ENCODE results near the gene SF3B3.

Gene SF3B3

GRCh38 chr16:70523743-70524398 lies at the start of gene SF3B3:
TSS of gene SF3B3 (plus strand) at chr16:70523816. CDS start at chr16:70526657, 2,841 bp downstream.
- peak in 1 of 2 experiments; percentile 63 for DNase-seq

GRCh38 chr16:70474320-70475053 lies 49.1 kb upstream of the SF3B3 start:
- DNase-seq: no peak

GRCh38 chr16:70475054-70475871 lies 48.4 kb upstream of the SF3B3 start:
- DNase-seq: no peak

DNA sequence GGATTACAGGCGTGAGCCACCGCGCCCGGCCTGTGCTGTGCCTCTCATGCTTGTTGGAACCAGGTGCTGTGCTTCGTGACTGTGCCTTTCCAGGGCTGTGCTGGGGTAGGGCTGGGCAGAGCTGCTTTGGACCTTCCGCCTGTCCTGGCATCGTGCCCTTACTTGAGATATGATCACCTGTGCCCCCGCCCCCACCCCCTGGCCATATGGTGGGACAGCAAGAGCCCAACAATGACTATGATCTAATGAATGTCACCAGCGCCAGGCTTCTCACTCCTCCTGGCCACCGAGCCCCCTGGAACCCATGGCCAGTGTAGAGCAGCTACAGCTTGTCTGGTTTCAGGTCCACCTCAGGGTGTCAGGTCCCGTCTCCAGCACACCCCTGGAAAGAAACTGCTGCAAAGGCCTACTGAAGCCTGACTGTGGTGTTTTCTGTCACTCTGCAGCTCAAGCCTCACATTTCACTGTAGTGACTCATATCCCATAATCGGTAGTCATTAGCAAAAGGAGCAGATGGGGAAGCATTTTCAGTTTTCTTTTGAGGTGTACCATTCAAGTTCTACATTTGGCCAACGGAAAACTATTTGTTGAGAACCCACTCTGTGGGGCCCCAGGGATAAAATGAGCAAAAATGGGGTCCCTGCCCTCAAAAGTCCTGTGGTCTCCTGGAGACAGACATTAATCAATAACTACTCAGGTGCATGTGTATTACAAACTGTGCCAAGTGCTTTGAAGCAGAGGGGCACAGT lies 47.2 kb upstream of the SF3B3 start:
- no peak for DNase-seq

DNA sequence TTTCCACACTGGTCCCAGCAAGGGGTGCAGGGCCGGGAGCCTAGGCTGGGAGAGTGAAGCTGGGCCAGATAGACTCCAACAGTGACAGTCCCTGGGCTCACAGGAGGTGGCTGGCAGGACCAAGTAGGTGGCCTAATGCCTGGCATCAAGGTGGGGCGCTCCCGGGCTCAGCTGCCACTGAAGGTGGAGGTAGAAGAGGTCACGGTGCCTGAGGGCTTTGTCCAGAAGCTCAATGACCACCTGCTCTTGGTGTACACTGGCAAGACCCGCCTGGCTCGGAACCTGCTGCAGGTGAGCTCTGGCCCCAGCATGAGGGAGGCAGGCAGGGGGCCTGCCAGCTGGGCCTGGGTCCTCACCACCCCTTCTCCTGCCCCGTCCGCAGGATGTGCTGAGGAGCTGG lies 45.4 kb upstream of the SF3B3 start:
- DNase-seq: no peak

DNA sequence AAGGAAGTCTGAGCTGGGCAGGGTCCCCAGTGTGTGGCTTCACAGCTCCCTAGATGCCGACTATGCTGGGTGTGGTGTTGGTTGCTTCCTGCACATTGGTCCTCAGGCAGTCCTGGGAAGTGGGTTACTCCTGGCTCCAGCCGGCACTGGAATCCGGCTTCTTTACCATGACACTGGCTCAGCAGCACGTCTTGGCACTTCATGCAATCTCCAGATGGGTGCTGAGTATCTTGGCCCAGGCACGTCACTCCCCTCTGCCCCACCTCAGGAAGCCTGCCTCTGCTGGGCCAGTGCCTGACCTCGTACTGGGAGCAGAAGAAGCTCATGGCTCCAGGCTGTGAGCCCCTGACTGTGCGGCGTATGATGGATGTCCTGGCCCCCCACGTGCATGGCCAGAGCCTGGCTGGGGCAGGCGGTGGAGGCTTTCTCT lies 44.7 kb upstream of the SF3B3 start:
- DNase-seq: no peak

GRCh38 chr16:70480127-70481105 lies 43.2 kb upstream of the SF3B3 start:
- no peak for DNase-seq

DNA sequence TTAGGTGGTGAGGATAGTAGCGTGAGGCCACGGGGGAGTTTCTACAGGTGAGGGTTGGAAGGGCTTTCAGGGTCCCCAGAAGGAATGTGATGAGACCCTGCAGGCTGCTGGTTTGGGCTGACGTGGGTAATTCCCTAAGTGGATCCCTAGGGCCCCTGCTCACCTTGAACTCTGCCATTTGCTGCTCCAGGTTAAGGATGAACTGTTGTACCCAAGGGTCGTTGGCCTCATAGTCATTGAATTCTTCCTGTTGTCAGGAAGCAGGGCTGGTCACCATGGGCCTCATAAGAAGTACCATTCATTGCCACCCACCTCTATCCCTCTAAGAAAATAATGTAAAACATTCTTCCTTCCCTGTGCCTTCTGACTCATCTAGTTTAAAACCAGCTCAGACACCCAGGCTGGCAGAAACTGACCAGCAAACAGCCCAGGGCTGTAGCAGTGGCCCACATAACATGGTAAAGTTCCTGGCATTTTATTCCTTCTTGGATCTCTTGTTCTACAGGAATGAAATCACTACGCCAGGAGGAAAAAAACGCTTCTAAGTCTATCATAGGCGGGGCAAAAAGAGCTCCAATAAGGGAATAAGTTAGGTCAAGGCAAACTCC lies 41.6 kb upstream of the SF3B3 start:
- no peak for DNase-seq

- DNase-seq: no peak
These were observed 41.0 kb upstream of the SF3B3 start for GRCh38 chr16:70482624-70483023.

GRCh38 chr16:70483426-70483825 lies 40.2 kb upstream of the SF3B3 start:
- DNase-seq: no peak

GRCh38 chr16:70484867-70485266 lies 38.7 kb upstream of the SF3B3 start:
- DNase-seq: no peak

DNA sequence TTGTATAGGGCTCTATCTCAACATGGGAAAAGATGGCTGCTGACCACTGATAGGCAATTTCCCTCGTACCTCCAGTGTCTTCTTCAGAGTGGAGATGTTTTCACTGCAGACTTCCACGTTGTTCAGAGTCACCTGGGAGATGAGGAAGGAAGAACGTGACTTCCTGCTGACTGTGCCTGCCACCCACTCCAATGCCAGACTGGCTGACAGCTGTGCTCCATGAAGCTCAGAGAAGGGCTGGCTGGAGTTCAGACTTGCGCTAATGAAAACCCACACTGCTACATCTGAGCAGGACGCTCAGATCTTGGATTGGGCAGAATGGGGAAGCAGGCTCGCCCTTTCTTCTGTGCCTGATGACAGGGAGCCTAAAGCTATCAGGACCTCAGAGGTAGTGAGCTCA lies 33.4 kb upstream of the SF3B3 start:
- no peak for DNase-seq

DNA sequence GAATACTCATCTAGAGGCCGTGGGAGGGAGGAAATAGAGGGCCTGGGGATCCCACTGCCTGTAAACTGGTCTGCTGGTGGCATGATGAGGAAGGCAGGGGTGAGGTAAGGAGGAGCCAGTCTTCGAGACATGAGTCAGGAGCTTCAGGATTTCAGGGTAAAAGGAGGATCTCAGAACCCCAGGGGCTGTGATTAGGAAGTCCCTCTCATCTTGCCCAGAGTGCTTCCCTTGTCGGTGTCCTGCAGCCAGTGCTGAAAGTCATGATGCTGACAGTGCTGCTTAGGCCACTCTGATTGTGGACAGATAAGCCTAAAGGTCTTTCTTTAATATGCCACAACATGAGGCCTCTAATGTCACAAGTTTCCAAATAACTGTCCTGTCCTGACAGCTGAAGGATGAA lies 29.8 kb upstream of the SF3B3 start:
- DNase-seq: no peak

GRCh38 chr16:70494202-70494770 lies 29.3 kb upstream of the SF3B3 start:
- DNase-seq: no peak

GRCh38 chr16:70494777-70495176 lies 28.8 kb upstream of the SF3B3 start:
- no peak for DNase-seq

- no peak for DNase-seq
These were observed 28.0 kb upstream of the SF3B3 start for GRCh38 chr16:70495425-70496182.

DNA sequence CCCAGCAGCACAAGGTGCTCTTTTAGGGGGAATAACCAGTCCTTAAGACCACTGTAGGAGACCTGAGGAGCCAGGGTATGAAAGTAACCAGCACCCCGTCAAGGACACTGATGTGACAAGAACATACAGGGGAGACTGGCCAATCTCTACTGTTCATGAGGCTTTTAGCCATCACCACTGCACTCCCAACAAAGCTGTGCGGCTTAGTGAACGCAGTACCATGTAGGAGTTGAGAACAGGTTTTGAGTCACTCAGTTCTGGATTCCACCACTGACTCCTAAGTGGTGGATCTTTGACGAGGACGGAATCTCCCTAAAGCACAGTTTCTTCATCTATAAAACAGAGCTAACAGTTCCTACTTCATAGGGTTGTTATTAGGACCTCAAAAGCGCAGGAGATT lies 27.1 kb upstream of the SF3B3 start:
- no peak for DNase-seq

GRCh38 chr16:70508752-70509151 lies 14.9 kb upstream of the SF3B3 start:
- DNase-seq: no peak

DNA sequence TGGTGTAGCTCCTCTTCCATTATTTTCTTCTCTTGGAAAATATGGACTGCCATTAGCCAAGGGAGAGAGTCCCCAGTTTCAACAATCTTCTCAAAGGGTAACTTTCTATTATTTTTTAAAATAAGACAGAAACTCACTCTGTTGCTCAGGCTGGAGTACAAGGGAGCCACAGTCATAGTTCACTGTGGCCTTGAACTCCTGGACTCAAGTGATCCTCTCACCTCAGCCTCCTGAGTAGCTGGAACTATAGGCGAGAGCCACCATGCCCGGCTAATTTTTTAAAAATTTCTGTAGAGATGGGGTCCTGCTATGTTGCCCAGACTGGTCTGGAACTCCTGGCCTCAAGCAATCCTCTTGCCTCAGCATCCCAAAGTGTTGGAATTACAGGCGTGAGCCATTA lies 13.4 kb upstream of the SF3B3 start:
- no peak for DNase-seq

GRCh38 chr16:70511833-70512232 lies 11.8 kb upstream of the SF3B3 start:
- DNase-seq: no peak
